Effector CD8-positive, alpha-beta T cell (primary cell): ENCODE results near the gene PGRMC1.
"Not testable (repeated sequence)": the region's sequence is repeated elsewhere in the genome, so short reads cannot be mapped to it uniquely, and the experiment has no call there.

Source experiments
- DNase-seq: peaks from one replicate; lab custom pipeline; 2025; lab: John Stamatoyannopoulos, UW
- total RNA-seq, 4 experiments: gene quantifications; one replicate each; lab custom pipeline; 2026; lab: John Stamatoyannopoulos, UW

The PGRMC1 gene
- 16.8 to 31.6 (median 21.4) reads per million in 4 experiments for total RNA-seq

DNA sequence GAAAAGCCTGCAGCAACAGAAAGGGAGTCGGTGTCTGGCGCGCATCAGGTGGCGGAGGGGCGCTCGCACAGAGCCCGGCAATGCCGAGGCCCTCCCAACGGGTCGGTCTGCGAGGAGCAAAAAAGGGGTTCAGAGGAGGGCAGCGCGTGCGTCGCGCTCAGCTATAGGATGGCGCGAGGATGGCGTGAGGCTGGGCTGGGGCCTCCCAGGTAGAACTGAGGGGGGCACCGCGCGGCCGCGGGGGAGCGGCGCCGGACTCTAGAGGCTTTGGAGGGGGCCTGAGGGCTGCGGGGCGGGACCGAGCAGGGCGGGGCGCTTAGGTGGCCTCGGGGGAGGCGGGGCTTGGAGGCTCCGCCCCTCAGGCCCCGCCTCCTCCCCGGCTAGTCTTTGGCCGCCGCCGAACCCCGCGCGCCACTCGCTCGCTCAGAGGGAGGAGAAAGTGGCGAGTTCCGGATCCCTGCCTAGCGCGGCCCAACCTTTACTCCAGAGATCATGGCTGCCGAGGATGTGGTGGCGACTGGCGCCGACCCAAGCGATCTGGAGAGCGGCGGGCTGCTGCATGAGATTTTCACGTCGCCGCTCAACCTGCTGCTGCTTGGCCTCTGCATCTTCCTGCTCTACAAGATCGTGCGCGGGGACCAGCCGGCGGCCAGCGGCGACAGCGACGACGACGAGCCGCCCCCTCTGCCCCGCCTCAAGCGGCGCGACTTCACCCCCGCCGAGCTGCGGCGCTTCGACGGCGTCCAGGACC, at the start of gene PGRMC1:
TSS of gene PGRMC1 (plus strand) at position 414 of the 751 bp plus-strand sequence. CDS start at position 493, 79 bp downstream.
- DNase-seq, result peak; percentile 66

DNA sequence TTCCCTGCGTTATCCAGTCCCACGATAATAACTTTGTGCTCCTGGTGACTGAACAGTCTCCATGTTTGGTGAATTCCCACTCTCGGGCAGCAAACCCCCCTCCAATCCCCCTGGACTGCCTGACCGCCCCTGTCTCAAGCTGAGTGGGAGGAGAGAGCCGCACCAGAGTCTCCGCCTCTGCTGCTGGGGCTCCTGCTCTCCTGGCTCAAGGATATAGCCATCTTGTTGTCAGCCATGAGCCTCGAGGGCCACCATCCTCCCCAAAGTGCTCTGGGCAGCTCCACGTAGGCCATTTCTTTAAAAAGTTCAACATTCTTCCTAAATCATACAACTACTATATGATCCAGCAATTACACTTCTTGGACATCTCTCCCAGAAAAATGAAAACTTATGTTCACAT, 49.3 kb upstream of the PGRMC1 start:
- DNase-seq, result no peak

DNA sequence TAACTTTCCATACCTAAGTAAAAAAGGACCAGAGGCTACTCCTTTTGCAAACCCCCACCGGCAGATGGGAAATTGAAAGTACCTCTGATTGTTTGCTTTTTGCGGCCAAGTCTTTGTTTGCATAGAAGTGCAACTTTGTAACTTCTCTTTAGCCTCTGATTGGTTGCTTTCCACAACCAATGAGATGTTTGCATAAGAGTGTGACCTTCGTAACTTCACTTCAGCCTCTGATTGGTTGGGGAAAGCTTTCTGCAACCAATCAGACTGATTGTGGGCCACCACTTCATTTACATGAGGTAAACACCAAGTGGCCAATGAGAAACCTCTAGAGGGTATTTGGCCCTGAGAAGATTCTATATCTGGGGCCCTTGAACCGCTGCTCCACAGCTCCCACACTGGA, 48.8 kb upstream of the PGRMC1 start:
- DNase-seq, result no peak

DNA sequence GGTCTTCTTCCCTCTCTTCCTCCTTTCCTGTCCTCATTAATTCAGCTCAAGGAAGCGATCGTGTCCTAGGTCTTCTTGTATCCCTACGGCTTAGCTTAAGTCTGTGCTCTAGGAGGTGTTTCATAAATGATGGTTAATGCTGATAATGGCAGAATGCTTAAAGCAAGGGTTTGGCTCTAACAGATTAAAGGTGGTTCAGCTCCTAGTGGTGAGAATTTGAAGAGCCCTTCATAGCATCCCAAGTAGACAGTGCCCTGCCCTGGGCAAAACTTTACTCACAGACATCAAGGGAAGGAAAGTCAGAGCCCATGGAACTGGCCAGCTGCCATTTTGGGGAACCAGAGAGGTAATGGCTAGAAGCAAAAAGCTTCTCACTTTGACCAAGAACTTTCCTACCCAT, 47.0 kb upstream of the PGRMC1 start:
- DNase-seq, result no peak

DNA sequence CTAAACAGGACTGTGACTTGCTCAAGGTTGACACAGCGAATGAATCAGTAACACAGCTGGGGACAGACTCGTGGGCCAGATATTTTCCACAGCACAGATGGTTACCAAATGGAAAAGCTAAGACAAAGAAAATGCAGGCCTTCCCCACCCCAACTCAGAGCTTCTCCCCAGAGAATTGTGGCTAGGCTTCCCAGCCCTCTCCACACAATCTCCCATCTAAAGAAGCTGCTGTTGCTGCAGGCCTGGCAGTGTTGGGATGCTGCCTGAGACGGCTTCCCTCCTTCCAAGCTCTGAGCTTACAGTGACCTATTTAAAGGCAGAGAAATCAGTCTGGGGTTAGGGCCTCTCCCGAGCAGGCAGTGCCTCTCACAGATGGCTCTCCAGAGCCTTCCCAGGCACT, 46.5 kb upstream of the PGRMC1 start:
- DNase-seq, result no peak

DNA sequence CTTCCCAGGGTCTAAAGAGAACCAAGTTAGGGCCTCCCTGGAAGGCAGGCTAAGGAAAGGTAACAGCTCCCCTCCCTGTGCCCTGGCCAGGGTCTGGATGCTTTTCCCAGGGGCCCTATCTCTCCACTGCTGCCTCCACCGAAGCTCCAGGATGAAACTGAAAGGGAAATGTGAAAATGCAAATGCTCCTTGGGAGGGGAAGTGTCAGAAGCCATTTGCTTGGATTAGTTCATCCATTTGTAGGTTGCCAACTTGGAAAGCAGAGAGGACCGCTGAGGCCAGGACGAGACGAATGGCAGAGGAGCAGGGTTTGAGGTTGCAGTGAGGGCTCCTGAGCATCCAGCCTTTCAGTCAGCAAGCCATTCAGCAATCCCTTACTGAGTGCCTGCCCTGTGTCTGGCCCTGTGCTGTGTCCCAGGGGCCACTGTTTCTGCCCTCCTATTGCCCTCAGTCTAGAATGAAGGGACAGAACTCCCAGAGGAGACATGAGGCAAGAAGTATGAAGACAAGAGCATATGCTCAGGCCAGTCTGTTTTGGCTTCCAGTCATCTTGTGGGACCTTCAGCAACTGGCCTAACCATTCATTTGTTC, 45.9 kb upstream of the PGRMC1 start:
- no peak for DNase-seq

DNA sequence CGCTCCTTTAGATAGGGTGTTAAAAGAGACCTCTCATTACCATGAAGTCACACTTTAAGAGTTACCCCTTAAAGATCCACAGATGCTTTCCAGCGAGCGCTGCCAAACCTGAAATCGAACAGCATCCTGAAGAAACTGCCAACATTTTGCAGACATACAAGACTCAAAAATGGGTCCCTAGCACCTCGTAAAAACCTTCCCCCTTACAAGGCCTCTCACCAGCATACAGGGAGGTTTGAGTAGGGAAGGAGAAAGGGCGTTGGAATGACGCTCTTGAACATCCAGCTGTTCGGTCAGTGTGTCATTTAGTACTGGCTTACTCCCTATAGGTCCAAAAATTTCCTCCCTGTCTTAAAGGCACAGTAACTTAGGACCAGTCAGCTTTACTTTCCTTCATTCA, 45.3 kb upstream of the PGRMC1 start:
- DNase-seq, result no peak

DNA sequence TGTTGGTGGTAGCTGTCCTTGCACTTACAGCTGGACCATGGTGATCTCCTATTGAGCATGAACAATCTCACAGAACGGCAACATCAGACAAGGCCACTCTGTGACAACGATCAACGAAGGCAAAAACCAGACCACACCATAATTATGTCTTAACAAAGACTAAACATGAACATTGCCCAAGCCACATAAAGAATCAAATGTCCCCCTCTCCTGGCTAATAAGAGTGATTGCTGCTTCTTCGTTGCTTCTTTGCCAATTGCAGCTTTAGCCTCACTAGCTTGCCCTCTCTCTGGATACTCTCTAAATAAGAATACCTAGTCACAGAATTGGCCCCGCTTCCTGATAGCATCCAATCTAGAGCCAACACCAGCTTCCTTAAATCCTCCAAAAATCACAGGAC, 41.5 kb upstream of the PGRMC1 start:
- DNase-seq, result no peak

DNA sequence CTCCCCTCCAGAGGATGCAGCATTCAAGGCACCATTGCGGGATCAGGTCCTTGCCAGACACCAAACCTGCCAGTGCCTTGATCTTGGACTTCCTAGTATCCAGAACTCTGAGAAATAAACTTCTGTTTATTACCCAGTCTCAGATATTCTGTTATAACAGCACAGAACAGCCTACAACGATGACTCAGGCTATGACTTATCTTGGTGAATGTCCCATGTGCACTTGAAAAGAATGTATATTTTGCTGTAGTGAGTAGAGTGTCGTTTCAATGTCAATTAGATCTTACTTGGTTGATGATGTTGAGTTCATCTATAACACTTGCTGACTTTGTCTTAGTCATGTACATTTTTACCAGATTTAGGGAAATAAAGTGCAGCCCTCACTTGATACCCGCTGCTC, 34.5 kb upstream of the PGRMC1 start:
- DNase-seq, result no peak

DNA sequence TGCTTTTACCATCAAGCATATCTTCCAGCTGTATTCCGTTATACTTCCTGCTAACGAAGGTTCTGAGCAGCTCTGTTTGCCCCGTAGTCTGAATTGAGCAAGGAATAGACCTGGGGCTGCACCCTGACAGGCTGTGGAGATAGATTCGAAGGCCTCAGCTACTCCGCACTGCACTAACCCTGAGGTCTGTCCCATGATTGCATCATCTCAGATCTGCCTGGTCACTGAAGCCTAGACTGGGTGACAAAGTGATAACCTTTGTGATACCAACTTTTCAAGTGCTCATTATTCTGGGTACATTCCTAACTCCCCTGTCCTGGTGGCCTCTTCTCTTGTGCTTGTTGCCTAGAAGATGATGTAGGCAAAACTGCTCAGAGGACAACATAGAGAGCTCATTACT, 29.9 kb upstream of the PGRMC1 start:
- no peak for DNase-seq

DNA sequence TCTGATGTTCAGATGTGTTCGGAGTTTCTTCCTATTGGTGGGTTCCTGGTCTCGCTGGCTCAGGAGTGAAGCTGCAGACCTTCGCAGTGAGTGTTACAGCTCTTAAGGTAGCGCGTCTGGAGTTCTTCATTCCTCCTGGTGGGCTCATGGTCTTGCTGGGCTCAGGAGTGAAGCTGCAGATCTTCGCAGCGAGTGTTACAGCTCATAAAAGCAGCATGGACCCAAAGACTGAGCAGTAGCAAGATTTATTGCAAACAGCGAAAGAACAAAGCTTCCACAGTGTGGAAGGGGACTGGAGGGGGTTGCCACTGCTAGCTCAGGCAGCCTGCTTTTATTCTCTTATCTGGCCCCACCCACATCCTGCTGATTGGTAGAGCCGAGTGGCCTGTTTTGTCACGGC, 28.6 kb upstream of the PGRMC1 start:
- DNase-seq, result not testable (repeated sequence)

DNA sequence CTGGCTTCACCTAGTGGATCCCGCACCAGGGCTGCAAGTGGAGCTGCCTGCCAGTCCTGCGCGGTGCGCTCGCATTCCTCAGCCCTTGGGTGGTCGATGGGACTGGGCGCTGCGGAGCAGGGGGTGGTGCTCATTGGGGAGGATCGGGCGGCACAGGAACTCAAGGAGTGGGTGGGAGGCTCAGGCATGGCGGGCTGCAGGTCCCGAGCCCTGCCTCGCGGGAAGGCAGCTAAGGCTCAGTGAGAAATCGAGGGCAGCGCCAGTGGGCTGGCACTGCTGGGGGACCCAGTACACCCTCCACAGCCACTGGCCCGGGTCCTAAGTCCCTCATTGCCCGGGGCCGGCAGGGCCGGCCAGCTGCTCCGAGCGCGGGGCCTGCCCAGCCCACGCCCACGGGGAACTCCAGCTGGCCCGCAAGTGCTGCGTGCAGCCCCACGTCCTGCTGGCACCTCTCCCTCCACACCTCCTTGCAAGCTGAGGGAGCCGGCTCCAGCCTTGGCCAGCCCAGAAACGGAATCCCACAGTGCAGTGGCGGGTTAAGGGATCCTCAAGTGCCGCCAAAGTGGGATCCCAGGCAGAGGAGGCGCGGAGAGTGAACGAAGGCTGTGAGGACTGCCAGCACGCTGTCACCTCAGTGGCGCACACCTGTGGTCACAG, 27.6 kb upstream of the PGRMC1 start:
- DNase-seq, result no peak

DNA sequence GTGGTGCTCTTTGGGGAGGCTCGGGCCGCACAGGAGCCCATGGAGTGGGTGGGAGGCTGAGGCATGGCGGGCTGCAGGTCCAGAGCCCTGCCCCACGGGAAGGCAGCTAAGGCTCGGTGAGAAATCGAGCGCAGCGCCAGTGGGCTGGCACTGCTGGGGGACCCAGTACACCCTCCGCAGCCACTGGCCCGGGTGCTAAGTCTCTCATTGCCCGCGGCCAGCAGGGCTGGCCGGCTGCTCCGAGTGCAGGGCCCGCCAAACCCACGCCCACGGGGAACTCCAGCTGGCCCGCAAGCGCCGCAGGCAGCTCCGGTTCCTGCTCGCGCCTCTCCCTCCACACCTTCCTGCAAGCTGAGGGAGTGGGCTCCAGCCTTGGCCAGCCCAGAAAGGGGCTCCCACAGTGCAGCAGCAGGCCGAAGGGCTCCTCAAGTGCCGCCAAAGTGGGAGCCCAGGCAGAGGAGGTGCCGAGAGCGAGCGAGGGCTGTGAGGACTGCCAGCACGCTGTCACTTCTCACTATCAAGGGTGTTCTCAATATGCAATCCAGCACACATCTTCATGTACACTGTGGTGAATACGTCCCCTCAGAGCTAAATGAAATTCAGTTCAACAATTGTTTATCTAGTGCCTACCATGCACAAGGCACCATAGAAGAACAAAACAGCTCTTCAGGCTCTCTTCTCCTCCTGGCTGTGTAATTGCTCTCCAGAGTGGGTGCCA, 25.0 kb upstream of the PGRMC1 start:
- DNase-seq, result not testable (repeated sequence)

DNA sequence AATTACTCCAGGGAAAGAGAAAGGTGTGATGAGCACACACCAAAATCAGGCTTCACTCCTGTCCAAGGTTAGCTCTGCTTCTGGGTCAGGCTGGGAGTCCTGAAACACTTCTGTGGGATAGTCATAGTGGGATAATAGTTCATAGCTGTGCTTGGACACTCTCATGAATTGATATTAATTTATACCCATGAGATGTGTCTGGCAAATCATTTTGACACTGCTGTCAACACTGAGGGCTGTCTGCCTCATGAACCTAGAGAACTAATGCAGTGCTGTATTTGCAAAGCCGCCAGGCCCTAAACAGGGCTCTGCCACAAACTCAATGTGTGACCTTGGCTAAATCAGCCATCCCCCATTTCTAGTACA, 24.5 kb upstream of the PGRMC1 start:
- no peak for DNase-seq

DNA sequence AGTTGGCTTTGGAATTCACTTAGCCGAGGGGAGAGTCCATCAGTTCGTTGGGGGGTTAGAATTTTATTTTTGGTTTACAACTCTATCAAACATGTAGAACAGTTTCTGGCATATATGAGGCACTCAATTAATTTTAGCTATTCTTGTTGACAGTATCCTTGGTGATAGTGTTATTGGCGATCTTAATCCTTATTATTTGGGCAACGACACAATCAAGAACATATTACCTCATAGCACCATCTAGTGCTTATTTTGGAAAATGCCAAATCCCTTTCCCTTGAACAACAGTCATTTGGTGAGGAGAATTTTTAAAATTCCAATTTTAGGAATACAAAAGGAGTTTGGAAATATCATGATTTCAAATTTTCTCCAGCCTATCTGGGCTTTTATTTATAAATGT, 17.9 kb upstream of the PGRMC1 start:
- no peak for DNase-seq

DNA sequence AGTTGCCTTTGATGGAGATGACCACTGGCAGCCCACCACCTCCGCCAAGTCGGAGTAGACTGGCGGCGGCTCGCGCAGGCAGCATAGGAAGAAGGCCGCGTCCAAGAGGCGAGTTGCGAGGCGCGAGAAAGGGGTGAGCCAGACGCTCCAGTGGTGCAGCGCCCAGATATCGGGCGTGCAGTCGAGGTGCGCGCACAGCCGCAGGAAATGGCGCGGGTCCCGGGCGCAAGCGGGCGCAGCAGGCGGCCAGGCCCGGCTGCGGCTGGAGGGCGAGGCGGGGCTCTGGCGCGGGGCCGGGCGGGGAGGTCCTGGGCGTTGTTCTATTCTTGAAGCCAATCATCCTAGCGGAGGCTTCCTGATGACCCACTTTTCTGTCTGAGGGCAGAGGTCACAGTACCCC, 13.2 kb upstream of the PGRMC1 start:
- DNase-seq, result no peak

DNA sequence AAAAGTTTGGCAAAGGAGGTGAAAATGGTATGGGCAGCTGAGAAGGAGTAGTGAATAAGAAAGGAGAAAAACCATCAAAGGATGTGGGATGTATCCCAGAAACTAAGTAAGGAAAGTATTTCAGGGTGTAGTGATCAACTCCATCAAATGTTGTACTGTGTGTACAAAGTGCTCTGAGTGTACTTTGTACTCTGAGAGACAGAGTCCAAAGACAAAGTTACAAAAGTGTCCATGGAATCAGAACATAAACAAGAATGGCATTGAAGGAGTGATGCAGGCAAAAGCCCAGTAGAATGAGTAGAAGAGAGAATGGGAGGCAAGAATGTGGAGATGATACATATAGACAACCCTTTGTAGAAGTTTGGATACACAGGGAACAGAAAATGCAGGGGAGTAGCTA, 12.3 kb upstream of the PGRMC1 start:
- no peak for DNase-seq

DNA sequence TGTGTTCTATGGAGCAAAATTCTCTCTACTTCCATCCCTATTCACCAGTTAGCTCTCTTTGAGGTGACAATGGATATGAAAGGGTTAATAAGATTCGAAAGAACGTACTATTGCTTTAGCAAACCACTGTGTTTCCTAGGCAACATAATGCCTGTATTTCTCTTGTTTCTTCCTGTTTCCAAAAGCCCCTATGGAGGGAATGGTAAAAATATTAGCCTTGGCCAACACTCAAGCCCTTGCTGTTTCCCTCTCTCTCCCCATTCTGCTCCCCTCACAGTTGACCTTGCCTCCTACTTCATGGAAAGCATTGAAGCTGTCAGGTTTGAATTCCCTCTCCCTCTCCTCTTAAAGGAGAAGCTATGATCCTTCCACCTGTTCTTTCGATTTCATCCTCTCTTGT, 9.6 kb upstream of the PGRMC1 start:
- DNase-seq, result no peak

DNA sequence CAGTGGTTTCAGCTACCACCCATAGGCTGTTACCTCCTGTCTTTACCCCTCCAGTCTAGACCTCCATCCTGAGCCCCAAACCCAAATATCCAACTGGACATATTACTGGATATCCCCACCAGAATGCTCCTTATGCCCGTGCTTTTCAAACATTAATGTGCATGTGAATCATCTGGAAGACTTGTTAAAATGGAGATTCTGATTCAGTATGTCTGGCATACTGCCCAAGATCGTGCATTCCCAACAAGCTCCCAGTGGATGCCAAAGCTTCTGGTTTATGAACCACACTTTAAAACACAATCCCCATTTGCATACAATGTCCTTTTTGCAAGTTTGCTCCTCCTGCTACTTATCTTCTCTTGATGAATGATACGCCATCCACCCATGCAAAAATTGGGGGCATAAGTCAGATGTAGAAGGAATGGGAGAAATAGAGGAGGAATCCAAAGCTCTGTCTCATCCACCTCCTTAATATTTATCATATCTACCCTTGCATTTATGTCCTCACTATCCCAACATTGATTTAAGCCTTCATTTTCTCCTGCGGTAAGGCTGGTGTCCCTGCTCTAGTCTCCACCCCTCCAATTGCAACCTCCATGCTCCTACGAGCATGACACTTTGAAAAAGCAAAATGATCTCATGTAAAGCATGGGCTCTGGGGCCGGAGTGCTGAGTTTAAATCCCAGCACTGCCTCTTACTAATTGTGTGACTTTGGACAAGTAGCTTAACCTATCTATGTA, 7.4 kb upstream of the PGRMC1 start:
- no peak for DNase-seq

DNA sequence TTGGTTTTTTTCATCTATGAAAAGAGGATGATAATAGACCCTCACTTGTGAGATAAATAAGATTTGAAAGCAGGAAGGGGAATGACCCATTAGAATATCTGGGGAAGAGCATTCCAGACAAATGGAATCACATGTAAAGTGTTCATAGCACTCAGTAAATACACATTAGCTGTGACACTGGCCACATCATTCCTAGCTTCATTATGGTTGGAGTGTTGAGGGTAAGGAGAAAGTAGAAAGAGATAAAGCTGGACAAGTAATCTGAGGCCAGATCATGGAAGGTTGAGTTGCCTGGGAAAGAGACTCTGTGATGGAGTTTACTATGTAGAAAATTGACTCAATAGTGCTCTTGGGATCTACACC, 6.9 kb upstream of the PGRMC1 start:
- no peak for DNase-seq

DNA sequence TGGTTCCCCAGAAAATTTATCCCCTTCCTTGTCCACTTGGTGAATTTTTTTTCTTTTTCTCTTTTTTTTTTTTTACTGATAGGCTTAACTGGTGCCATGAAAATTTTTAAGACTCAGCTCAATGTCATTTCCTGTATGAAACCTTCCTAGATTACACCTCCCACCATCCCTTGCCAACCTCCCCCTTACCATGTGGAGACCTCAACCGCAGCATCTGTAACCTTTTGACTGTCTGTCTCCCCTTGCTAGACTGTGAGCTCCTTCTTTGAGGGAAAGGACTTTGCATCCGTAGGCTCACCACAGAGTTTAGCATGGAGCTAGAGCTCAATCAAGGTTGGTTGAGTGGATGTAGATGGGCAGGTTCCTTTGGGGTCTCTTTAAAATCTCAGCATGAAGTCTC, 5.2 kb upstream of the PGRMC1 start:
- DNase-seq, result no peak

DNA sequence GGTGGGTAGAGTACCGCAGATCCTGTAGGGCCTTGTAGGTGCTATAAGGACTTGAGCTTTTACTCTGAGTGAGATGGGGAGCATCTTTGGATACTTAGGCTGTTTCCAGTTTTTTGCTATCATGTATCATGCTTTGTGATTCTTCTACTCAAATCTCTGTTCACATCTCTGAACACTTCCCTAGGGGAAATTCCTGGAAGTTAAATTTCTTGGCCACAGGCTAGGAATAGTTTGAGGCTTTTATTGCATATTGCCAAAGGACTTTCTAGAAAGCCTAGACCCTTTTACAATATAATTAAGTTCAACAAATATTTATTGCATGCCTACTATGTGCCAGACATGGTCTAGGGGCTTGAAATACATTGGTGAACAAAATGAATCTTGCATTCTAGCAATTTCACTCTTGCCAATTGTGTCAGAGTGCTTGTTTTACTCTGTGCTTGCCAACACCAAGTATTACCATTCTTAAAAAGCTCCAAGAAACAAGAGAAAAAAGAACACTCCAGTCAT, 4.1 kb upstream of the PGRMC1 start:
- no peak for DNase-seq
